DOHH2 (cell line): ENCODE results near the gene ATG4B.

Source experiments
- H3F3A ChIP-seq: fragments of 200-600 bp; sonication (generic), shearing (Covaris generic); 2 replicates; pipeline ENCODE4 v1.6.0; 2016; ENCODE audit warnings: antibody characterized with exemption, mild to moderate bottlenecking; ENCODE audit not compliant: control insufficient read depth, insufficient read depth
- H3K27ac ChIP-seq: fragments of 200-600 bp; sonication (generic); 2 replicates; pipeline ENCODE4 v1.5.1; 2014; ENCODE audit warnings: low read depth, mild to moderate bottlenecking, low read length, moderate library complexity
- H3K27me3 ChIP-seq: fragments of 200-600 bp; sonication (generic); 2 replicates; pipeline ENCODE4 v1.6.1; 2014; ENCODE audit warnings: mild to moderate bottlenecking, low read length, mixed read lengths; ENCODE audit not compliant: control insufficient read depth
- H3K36me3 ChIP-seq: fragments of 200-600 bp; sonication (generic); 2 replicates; pipeline ENCODE4 v1.6.1; 2014; ENCODE audit warnings: mild to moderate bottlenecking, low read length, moderate library complexity, mixed read lengths; ENCODE audit not compliant: control insufficient read depth
- H3K4me1 ChIP-seq: fragments of 200-600 bp; sonication (generic); 2 replicates; pipeline ENCODE4 v1.6.1; 2014; ENCODE audit warnings: mild to moderate bottlenecking, low read length, mixed read lengths; ENCODE audit not compliant: control insufficient read depth
- H3K4me2 ChIP-seq: fragments of 200-600 bp; sonication (generic); 2 replicates; pipeline ENCODE4 v1.6.0; 2014; ENCODE audit warnings: mild to moderate bottlenecking, low read length, moderate library complexity
- H3K4me3 ChIP-seq: fragments of 200-600 bp; sonication (generic); 2 replicates; pipeline ENCODE4 v1.5.1; 2014; ENCODE audit warnings: mild to moderate bottlenecking, low read length, mixed read lengths
- H3K79me2 ChIP-seq: fragments of 200-600 bp; sonication (generic); 2 replicates; pipeline ENCODE4 v1.6.1; 2014; ENCODE audit warnings: mild to moderate bottlenecking, low read length, mixed read lengths; ENCODE audit not compliant: control insufficient read depth
- H3K9me2 ChIP-seq: fragments of 200-600 bp; sonication (generic); replicated peaks from 2 replicates; pipeline ENCODE4 v1.6.1; 2014; ENCODE audit warnings: mild to moderate bottlenecking, low read length, mixed read lengths; ENCODE audit not compliant: control insufficient read depth
- H3K9me3 ChIP-seq: fragments of 200-600 bp; sonication (generic); 2 replicates; pipeline ENCODE4 v1.6.1; 2014; ENCODE audit warnings: antibody characterized with exemption, low read length, mixed read lengths; ENCODE audit not compliant: control insufficient read depth, insufficient read depth
- H4K20me1 ChIP-seq: fragments of 200-600 bp; sonication (generic); 2 replicates; pipeline ENCODE4 v1.6.0; 2014; ENCODE audit warnings: low read depth, mild to moderate bottlenecking, antibody characterized with exemption, low read length, moderate library complexity; ENCODE audit not compliant: control insufficient read depth, insufficient read depth
- CTCF ChIP-seq: fragments of 200-600 bp; sonication (generic); IDR thresholded peaks from one replicate; pipeline ENCODE4 v1.5.1; 2014; ENCODE audit warnings: antibody characterized with exemption, mild to moderate bottlenecking, low read depth, low read length; ENCODE audit not compliant: poor library complexity, severe bottlenecking
- EZH2phosphoT487 ChIP-seq: fragments of 200-600 bp; sonication (generic); IDR thresholded peaks from 2 replicates; pipeline ENCODE4 v1.6.1; 2017; ENCODE audit warnings: borderline replicate concordance, mild to moderate bottlenecking, antibody characterized with exemption, low read length, moderate library complexity, mixed read lengths

The ATG4B gene

GRCh38 chr2:241616168-241617125 lies 21.0 kb upstream of the ATG4B start:
- Histone ChIP-seq H3K36me3 (peaks cover 24% of the 10 kb centered on the region), H4K20me1 (no peaks in the 10 kb centered on the region), H3K27ac (no peak overlapping the region), H3K4me3 (no peak overlapping the region), H3K27me3 (no peaks in the 10 kb centered on the region), H3K9me2 (no peaks in the 10 kb centered on the region), H3K4me2 (no peak overlapping the region), H3K9me3 (no peaks in the 10 kb centered on the region), H3F3A (0 out of 2 replicates have a peak, but pooled peaks cover 2% of the 10 kb centered on the region), H3K79me2 (peaks cover 83% of the 10 kb centered on the region), H3K4me1 (peaks cover 21% of the 10 kb centered on the region)
- TF ChIP-seq EZH2phosphoT487 (no peak), CTCF (no peak)

DNA sequence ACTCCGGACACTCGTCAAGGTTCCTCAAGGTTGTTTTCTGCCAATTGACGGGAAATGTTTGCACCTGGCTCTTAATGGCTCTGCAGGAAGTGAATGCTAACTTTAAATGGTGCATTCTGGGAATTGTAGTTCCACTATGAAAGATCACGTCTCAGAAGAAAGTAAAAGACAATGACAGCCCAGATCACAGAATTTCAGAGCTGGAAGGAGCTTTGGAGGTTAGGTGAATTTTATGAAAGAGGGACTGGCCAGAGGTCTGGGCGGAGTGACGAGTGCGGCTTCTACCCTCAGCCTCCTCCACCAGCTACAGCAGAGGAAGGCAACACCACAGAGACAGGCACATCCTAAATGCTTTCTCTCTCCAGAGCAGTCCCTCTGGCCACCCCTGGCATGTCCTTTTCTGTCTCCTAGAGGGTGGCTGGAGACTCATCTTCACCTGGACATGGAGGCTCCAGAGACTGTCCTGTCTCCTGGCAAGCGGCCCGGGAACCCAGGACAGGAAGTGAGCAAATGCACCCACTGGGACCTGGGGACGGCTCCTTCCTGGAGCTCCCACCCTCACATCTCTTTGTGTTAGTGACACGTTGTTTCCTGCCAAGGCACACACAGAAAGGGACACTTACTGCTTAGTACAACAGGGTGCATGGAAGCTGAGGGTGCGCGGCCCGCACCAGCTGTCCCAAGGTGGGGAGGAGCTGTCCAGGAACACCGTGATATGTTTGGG lies 19.9 kb upstream of the ATG4B start:
- no peaks in the 10 kb centered on the region for H4K20me1 ChIP-seq
- no peaks in the 10 kb centered on the region for H3K9me2 ChIP-seq
- H3K4me3 ChIP-seq = peak overlapping the region; percentile 52
- peaks cover 21% of the 10 kb centered on the region for H3K4me1 ChIP-seq
- no peaks in the 10 kb centered on the region for H3K27me3 ChIP-seq
- H3F3A ChIP-seq = no peaks in the 10 kb centered on the region
- TF ChIP-seq EZH2phosphoT487 (no peak), CTCF (no peak)
- peak overlapping the region; percentile 2; the same call in 1 of the 2 replicates for H3K27ac ChIP-seq
- H3K36me3 ChIP-seq = peaks cover 24% of the 10 kb centered on the region
- peak overlapping the region; percentile 68 for H3K4me2 ChIP-seq
- H3K9me3 ChIP-seq = no peaks in the 10 kb centered on the region
- H3K79me2 ChIP-seq = peaks cover 84% of the 10 kb centered on the region

- TF ChIP-seq CTCF = no peak
- no peak for TF ChIP-seq EZH2phosphoT487
- Histone ChIP-seq H3K27ac (no peak overlapping the region), H3K9me3 (no peaks in the 10 kb centered on the region), H3F3A (no peaks in the 10 kb centered on the region), H3K36me3 (peaks cover 22% of the 10 kb centered on the region), H3K4me1 (peaks cover 21% of the 10 kb centered on the region), H3K4me2 (peak overlapping the region; percentile 68), H3K4me3 (peak overlapping the region; percentile 52; the same call in 1 of the 2 replicates), H3K27me3 (no peaks in the 10 kb centered on the region), H4K20me1 (no peaks in the 10 kb centered on the region), H3K9me2 (no peaks in the 10 kb centered on the region), H3K79me2 (peaks cover 86% of the 10 kb centered on the region)
Measured at GRCh38 chr2:241618296-241618805, 19.1 kb upstream of the ATG4B start.
